K562 (cell line): ENCODE results near the gene BRCA1. TPM values are rescaled to one million over a fixed set of nuclear protein-coding genes. Genes with fewer than 3 reads are reported as not detected.

Experiments used
- ATAC-seq: fragments of 200-7000 bp; cut with Tn5 transposase; 3 replicates; pipeline ENCODE4 v1.9.1; 2020; ENCODE audit warnings: moderate library complexity
- BruUV-seq: library from RNA; stranded (reverse); fragments of 400-500 nt; replicated peaks from 2 replicates; lab custom pipeline; 2021; lab: Mats Ljungman, UMichigan
- CTCF ChIA-PET: fragments of 300-600 bp; formaldehyde crosslinking; extraction: SDS; loops from one replicate; lab custom pipeline; 2021; ENCODE audit warnings: low intra/inter-chr PET ratio; lab: Yijun Ruan, JAX
- POLR2A ChIA-PET: fragments of 300-600, 350-650 bp; sonication (Branson Sonifier 250); formaldehyde crosslinking; extraction: SDS; loops from one replicate; lab custom pipeline; 2021; ENCODE audit warnings: antibody characterized with exemption, inconsistent platforms; lab: Yijun Ruan, JAX
- DNase-seq, 4 experiments: peaks; one replicate each; pipeline versions ENCODE4 v3.0.0 to v3.0.0-alpha.2; 2011 to 2018; ENCODE audit warnings: low spot score in 3 of 4, mixed read lengths in 3 of 4; ENCODE audit errors: extremely low read depth in 1 of 4
- FAIRE-seq: peaks from 2 replicates; lab custom pipeline; 2011; peaks lifted over from hg19 to GRCh38; lab: Jason Lieb, UNC
- H2AFZ ChIP-seq: 2 replicates; pipeline ENCODE4 v1.6.0; 2011; ENCODE audit warnings: low read depth, low read length, control low read depth, inconsistent platforms
- H3K27ac ChIP-seq: fragments of 200-600 bp; 3 replicates; pipeline ENCODE4 v1.8.0; 2011; ENCODE audit warnings: low read depth, mild to moderate bottlenecking, control low read depth, inconsistent platforms, low read length, moderate library complexity, mixed read lengths; ENCODE audit errors: extremely low read depth
- H3K27me3 ChIP-seq, 2 experiments: fragments of 300-600 bp in 1 of 2; 2 replicates in 1 of 2; 3 replicates in 1 of 2; pipeline versions ENCODE4 v1.6.0 to v1.8.0; 2011; ENCODE audit warnings: inconsistent platforms in 2 of 2, low read length in 2 of 2, mild to moderate bottlenecking in 1 of 2, mixed read lengths in 1 of 2, moderate library complexity in 1 of 2; ENCODE audit not compliant: control insufficient read depth in 2 of 2, insufficient read depth in 2 of 2
- H3K36me3 ChIP-seq: fragments of 300-600 bp; 3 replicates; pipeline ENCODE4 v1.8.0; 2011; ENCODE audit warnings: mild to moderate bottlenecking, low read length, inconsistent platforms; ENCODE audit not compliant: control insufficient read depth, insufficient read depth
- H3K4me1 ChIP-seq, 2 experiments: fragments of 200-600 bp in 1 of 2; replicated peaks in 1 of 2; 2 replicates in 1 of 2; 3 replicates in 1 of 2; pipeline versions ENCODE4 v1.5.1 to v1.8.0; 2011; ENCODE audit warnings: inconsistent platforms in 2 of 2, low read length in 2 of 2, mild to moderate bottlenecking in 1 of 2, mixed read lengths in 1 of 2, moderate library complexity in 1 of 2; ENCODE audit not compliant: control insufficient read depth in 2 of 2, insufficient read depth in 2 of 2
- H3K4me2 ChIP-seq: 2 replicates; pipeline ENCODE4 v1.6.1; 2011; ENCODE audit warnings: low read length, control low read depth, inconsistent platforms, mixed read lengths; ENCODE audit not compliant: insufficient read depth
- H3K4me3 ChIP-seq: fragments of 200-600 bp; sonication (generic), shearing (Covaris generic); 2 replicates; pipeline ENCODE4 v1.5.1; 2016; ENCODE audit warnings: control low read depth, inconsistent platforms
- H3K79me2 ChIP-seq: fragments of 200-600 bp; 3 replicates; pipeline ENCODE4 v1.8.0; 2011; ENCODE audit warnings: low read length, inconsistent platforms; ENCODE audit not compliant: control insufficient read depth, insufficient read depth
- H3K9ac ChIP-seq, 2 experiments: 2 replicates each; pipeline versions ENCODE4 v1.6.0 to v1.6.1; 2011; ENCODE audit warnings: low read depth in 2 of 2, low read length in 2 of 2, control low read depth in 1 of 2, inconsistent platforms in 1 of 2, mild to moderate bottlenecking in 1 of 2, mixed read lengths in 1 of 2; ENCODE audit not compliant: insufficient read depth in 1 of 2
- H3K9me1 ChIP-seq: one replicate; pipeline ENCODE4 v1.6.0; 2011; ENCODE audit warnings: inconsistent platforms, mild to moderate bottlenecking, low read length, moderate library complexity; ENCODE audit not compliant: control insufficient read depth, insufficient read depth
- H3K9me3 ChIP-seq: replicated peaks from 2 replicates; pipeline ENCODE4 v1.5.1; 2011; ENCODE audit warnings: low read depth, low read length, inconsistent platforms; ENCODE audit not compliant: control insufficient read depth, insufficient read depth
- H4K20me1 ChIP-seq: replicated peaks from 2 replicates; pipeline ENCODE4 v1.6.1; 2011; ENCODE audit warnings: low read length, inconsistent platforms, mixed read lengths; ENCODE audit not compliant: control insufficient read depth, insufficient read depth
- BCOR ChIP-seq: fragments of 450-650 bp; IDR thresholded peaks from 2 replicates; pipeline ENCODE4 v1.6.1; 2016
- CHCHD3 ChIP-seq: fragments of 250-450 bp; sonication (Bioruptor Pico); IDR thresholded peaks from 2 replicates; pipeline ENCODE4 v2.1.2; 2022; ENCODE audit warnings: mild to moderate bottlenecking
- RBM25 ChIP-seq: fragments of 200-400 bp; formaldehyde crosslinking; IDR thresholded peaks from 2 replicates; pipeline ENCODE4 v1.6.1; 2018; ENCODE audit warnings: low read length, low read depth, moderate library complexity; ENCODE audit not compliant: severe bottlenecking
- RFX7 ChIP-seq: fragments of 250-450 bp; sonication (Bioruptor Pico); IDR thresholded peaks from 2 replicates; pipeline ENCODE4 v1.5.1; 2021; ENCODE audit warnings: mild to moderate bottlenecking
- TGIF2 ChIP-seq: sonication (generic); formaldehyde crosslinking; IDR thresholded peaks from 2 replicates; pipeline ENCODE4 v1.8.1; 2022; ENCODE audit warnings: mild to moderate bottlenecking, missing genetic modification reagents, moderate library complexity
- THRA ChIP-seq: fragments of 450-650 bp; IDR thresholded peaks from 2 replicates; pipeline ENCODE4 v1.6.1; 2017; ENCODE audit warnings: mild to moderate bottlenecking, moderate library complexity
- ZSCAN32 ChIP-seq: fragments of 450-650 bp; formaldehyde crosslinking; IDR thresholded peaks from 2 replicates; pipeline ENCODE4 v1.4.0; 2020; ENCODE audit warnings: mild to moderate bottlenecking, moderate library complexity
- WGBS: fragments of 100-300 bp; shearing (Covaris generic); methylation state at CpG from one replicate; pipeline ENCODE4 v1.1.6; 2016; ENCODE audit warnings: low coverage, mixed read lengths; ENCODE audit not compliant: insufficient coverage; ENCODE audit errors: missing lambda C conversion rate; 5-methylcytosine and 5-hydroxymethylcytosine counted together
- in situ Hi-C: fragments of 300-500 bp; cut with MboI; formaldehyde crosslinking; loops from 4 replicates; pipeline ENCODE4 v1.15.0; 2018; ENCODE audit warnings: inconsistent platforms, mixed read lengths
- intact Hi-C: fragments of 100-400 bp; cut with micrococcal nuclease; formaldehyde crosslinking; loops from 2 replicates; pipeline ENCODE4 v1.14.2; 2022
- polyA plus RNA-seq, 8 experiments: library from polyadenylated mRNA; depleted of rRNA in 4 of 8; stranded (reverse) in 5 of 8; unstranded in 3 of 8; fragments of >200 nt; fragmentation: Nextera tagmentation in 2 of 8; fragmentation: Illumina TruSeq in 1 of 8; extraction: Ambion mirVana in 2 of 8; extraction: Trizol in 1 of 8; gene quantifications; 2 replicates each; pipeline versions ENCODE4 v1.2.1 to v1.2.3, GENCODE V29; 2011 to 2014; ENCODE audit warnings: inconsistent platforms in 1 of 8, missing spikeins in 1 of 8
- total RNA-seq, 7 experiments: library from RNA; depleted of rRNA in 6 of 7; stranded (reverse); fragments of >200 nt in 6 of 7; fragmentation: Illumina TruSeq in 2 of 7; extraction: Trizol in 2 of 7; gene quantifications; 2 replicates each; pipeline versions ENCODE4 v1.2.1 to v1.2.3, GENCODE V29; 2011 to 2021; ENCODE audit warnings: low replicate concordance in 1 of 7

Gene BRCA1
- total and polyA plus RNA-seq, 9 of the 15 experiments (the other 6 are each of a cell fraction or from before 2014, with no cell fraction given): 25.9 to 95.3 (median 62.3) TPM

GRCh38 chr17:43044024-43044423 lies 81.1 kb downstream of the BRCA1 start:
- BruUV-seq: no TSS peak
- ATAC-seq (no peak), FAIRE-seq (no peak), DNase-seq (no peak)
- Histone ChIP-seq H3K9ac (no peak overlapping the region), H3K79me2 (no peaks in the 10 kb centered on the region), H3K4me3 (no peak overlapping the region), H3K4me2 (no peak overlapping the region), H3K27ac (no peak overlapping the region), H2AFZ (no peak overlapping the region), H3K27me3 (no peaks in the 10 kb centered on the region), H4K20me1 (no peaks in the 10 kb centered on the region), H3K4me1 (peaks cover 0 to 5% of the 10 kb centered on the region in 2 experiments; a peak in 3 of 5 replicates), H3K36me3 (peaks cover 55% of the 10 kb centered on the region), H3K9me1 (no peaks in the 10 kb centered on the region), H3K9me3 (no peaks in the 10 kb centered on the region)
- in situ Hi-C loops: no loop called here
- TF ChIP-seq BCOR (0 out of 2 replicates have a peak, but pooled peaks have one; percentile 18), RFX7 (no peak), RBM25 (peak; percentile 66)
- ChIA-PET POLR2A (interaction anchor here (0.5 to 1.0 kb wide), 3 partner anchors 17 to 115 kb away, joined by 3 to 5 read pairs (median 4); no protein-coding TSS in a partner anchor), CTCF (no interaction called here)
- intact Hi-C loops: no loop called here
- 65% methylated on average over 4 of the region's 4 CpGs for WGBS

GRCh38 chr17:43043307-43043706 lies 81.9 kb downstream of the BRCA1 start:
- ChIA-PET CTCF (no interaction called here), POLR2A (interaction anchor here (0.6 to 1.8 kb wide), 2 partner anchors 13 to 163 kb away, joined by 5 to 7 read pairs; no protein-coding TSS in a partner anchor)
- H3K27me3 ChIP-seq: no peaks in the 10 kb centered on the region
- H3K9me1 ChIP-seq: no peaks in the 10 kb centered on the region
- no peak overlapping the region for H3K4me2 ChIP-seq
- intact Hi-C loops (no loop called here), in situ Hi-C loops (no loop called here)
- no peak overlapping the region for H3K9ac ChIP-seq
- H3K9me3 ChIP-seq: no peaks in the 10 kb centered on the region
- FAIRE-seq (no peak), DNase-seq (no peak), ATAC-seq (no peak)
- no peak overlapping the region for H2AFZ ChIP-seq
- no peaks in the 10 kb centered on the region for H3K79me2 ChIP-seq
- BruUV-seq: no TSS peak
- peaks cover 48% of the 10 kb centered on the region for H3K36me3 ChIP-seq
- H3K27ac ChIP-seq: no peak overlapping the region
- H4K20me1 ChIP-seq: no peaks in the 10 kb centered on the region
- H3K4me1 ChIP-seq: peaks cover 0 to 5% of the 10 kb centered on the region in 2 experiments; a peak in 3 of 5 replicates
- no peak overlapping the region for H3K4me3 ChIP-seq
- TF ChIP-seq THRA (no peak), CHCHD3 (CRISPR knock-in tag) (no peak), TGIF2 (CRISPR knock-in tag) (no peak), ZSCAN32 (CRISPR knock-in tag) (no peak)
